ENCODE measurements around the gene ATP5F1B. TPM values are rescaled to one million over a fixed set of nuclear protein-coding genes. Genes with fewer than 3 reads are reported as not detected.

The ATP5F1B gene
- total and polyA plus RNA-seq, 2 of the 13 experiments (the other 11 are each of a cell fraction or from before 2014, with no cell fraction given): 1,051 to 1,180 TPM

GRCh38 chr12:56630180-56630632 is 15.6 kb downstream of the ATP5F1B start, which contains the start of gene BAZ2A (continued):
- TF ChIP-seq ZBTB1 (CRISPR knock-in tag; IDR thresholded peaks at IDR 0.05; ENCODE audit: borderline replicate concordance) (no peak), ZSCAN22 (CRISPR knock-in tag; IDR thresholded peaks at IDR 0.05) (no peak), PRPF4 (IDR thresholded peaks at IDR 0.05; ENCODE audit: low read depth, low read length, poor library complexity, severe bottlenecking) (no peak), TP53 (CRISPR knock-in tag; conservative IDR thresholded peaks at IDR 0.05) (no peak), ZNF501 (CRISPR knock-in tag; IDR thresholded peaks at IDR 0.05) (peak; percentile 42; the same call in 1 of the 2 replicates), ZBTB7B (CRISPR knock-in tag; IDR thresholded peaks at IDR 0.05) (0 out of 2 replicates have a peak, but pooled peaks have one; percentile 45), SUZ12 (IDR thresholded peaks at IDR 0.05; ENCODE audit: low read depth, low read length) (no peak), KMT2B (CRISPR knock-in tag; IDR thresholded peaks at IDR 0.05) (peak; percentile 78), ZNF468 (CRISPR knock-in tag; IDR thresholded peaks at IDR 0.05) (no peak), PHB2 (IDR thresholded peaks at IDR 0.05; ENCODE audit: partially characterized antibody) (no peak), TBX2 (CRISPR knock-in tag; IDR thresholded peaks at IDR 0.05; ENCODE audit: borderline replicate concordance) (peak; percentile 58), ZBTB33 (CRISPR knock-in tag; IDR thresholded peaks at IDR 0.05) (peak; percentile 57), ZNF878 (CRISPR knock-in tag; IDR thresholded peaks at IDR 0.05) (no peak)
- TF ChIP-seq, protein P1, sequence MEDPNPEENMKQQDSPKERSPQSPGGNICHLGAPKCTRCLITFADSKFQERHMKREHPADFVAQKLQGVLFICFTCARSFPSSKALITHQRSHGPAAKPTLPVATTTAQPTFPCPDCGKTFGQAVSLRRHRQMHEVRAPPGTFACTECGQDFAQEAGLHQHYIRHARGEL (CRISPR knock-in tag; IDR thresholded peaks at IDR 0.05): no peak
- TF ChIP-seq, protein P2, sequence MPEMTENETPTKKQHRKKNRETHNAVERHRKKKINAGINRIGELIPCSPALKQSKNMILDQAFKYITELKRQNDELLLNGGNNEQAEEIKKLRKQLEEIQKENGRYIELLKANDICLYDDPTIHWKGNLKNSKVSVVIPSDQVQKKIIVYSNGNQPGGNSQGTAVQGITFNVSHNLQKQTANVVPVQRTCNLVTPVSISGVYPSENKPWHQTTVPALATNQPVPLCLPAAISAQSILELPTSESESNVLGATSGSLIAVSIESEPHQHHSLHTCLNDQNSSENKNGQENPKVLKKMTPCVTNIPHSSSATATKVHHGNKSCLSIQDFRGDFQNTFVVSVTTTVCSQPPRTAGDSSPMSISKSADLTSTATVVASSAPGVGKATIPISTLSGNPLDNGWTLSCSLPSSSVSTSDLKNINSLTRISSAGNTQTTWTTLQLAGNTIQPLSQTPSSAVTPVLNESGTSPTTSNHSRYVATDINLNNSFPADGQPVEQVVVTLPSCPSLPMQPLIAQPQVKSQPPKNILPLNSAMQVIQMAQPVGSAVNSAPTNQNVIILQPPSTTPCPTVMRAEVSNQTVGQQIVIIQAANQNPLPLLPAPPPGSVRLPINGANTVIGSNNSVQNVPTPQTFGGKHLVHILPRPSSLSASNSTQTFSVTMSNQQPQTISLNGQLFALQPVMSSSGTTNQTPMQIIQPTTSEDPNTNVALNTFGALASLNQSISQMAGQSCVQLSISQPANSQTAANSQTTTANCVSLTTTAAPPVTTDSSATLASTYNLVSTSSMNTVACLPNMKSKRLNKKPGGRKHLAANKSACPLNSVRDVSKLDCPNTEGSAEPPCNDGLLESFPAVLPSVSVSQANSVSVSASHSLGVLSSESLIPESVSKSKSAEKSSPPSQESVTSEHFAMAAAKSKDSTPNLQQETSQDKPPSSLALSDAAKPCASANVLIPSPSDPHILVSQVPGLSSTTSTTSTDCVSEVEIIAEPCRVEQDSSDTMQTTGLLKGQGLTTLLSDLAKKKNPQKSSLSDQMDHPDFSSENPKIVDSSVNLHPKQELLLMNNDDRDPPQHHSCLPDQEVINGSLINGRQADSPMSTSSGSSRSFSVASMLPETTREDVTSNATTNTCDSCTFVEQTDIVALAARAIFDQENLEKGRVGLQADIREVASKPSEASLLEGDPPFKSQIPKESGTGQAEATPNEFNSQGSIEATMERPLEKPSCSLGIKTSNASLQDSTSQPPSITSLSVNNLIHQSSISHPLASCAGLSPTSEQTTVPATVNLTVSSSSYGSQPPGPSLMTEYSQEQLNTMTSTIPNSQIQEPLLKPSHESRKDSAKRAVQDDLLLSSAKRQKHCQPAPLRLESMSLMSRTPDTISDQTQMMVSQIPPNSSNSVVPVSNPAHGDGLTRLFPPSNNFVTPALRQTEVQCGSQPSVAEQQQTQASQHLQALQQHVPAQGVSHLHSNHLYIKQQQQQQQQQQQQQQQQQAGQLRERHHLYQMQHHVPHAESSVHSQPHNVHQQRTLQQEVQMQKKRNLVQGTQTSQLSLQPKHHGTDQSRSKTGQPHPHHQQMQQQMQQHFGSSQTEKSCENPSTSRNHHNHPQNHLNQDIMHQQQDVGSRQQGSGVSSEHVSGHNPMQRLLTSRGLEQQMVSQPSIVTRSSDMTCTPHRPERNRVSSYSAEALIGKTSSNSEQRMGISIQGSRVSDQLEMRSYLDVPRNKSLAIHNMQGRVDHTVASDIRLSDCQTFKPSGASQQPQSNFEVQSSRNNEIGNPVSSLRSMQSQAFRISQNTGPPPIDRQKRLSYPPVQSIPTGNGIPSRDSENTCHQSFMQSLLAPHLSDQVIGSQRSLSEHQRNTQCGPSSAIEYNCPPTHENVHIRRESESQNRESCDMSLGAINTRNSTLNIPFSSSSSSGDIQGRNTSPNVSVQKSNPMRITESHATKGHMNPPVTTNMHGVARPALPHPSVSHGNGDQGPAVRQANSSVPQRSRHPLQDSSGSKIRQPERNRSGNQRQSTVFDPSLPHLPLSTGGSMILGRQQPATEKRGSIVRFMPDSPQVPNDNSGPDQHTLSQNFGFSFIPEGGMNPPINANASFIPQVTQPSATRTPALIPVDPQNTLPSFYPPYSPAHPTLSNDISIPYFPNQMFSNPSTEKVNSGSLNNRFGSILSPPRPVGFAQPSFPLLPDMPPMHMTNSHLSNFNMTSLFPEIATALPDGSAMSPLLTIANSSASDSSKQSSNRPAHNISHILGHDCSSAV (CRISPR knock-in tag; IDR thresholded peaks at IDR 0.05; ENCODE audit: borderline replicate concordance): no peak
- TF ChIP-seq, protein P3, sequence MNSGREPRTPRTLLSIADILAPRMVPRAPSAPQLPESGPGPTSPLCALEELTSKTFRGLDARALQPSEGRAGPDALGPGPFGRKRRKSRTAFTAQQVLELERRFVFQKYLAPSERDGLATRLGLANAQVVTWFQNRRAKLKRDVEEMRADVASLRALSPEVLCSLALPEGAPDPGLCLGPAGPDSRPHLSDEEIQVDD (CRISPR knock-in tag; IDR thresholded peaks at IDR 0.05; ENCODE audit: borderline replicate concordance): no peak
- TF ChIP-seq, protein P4, sequence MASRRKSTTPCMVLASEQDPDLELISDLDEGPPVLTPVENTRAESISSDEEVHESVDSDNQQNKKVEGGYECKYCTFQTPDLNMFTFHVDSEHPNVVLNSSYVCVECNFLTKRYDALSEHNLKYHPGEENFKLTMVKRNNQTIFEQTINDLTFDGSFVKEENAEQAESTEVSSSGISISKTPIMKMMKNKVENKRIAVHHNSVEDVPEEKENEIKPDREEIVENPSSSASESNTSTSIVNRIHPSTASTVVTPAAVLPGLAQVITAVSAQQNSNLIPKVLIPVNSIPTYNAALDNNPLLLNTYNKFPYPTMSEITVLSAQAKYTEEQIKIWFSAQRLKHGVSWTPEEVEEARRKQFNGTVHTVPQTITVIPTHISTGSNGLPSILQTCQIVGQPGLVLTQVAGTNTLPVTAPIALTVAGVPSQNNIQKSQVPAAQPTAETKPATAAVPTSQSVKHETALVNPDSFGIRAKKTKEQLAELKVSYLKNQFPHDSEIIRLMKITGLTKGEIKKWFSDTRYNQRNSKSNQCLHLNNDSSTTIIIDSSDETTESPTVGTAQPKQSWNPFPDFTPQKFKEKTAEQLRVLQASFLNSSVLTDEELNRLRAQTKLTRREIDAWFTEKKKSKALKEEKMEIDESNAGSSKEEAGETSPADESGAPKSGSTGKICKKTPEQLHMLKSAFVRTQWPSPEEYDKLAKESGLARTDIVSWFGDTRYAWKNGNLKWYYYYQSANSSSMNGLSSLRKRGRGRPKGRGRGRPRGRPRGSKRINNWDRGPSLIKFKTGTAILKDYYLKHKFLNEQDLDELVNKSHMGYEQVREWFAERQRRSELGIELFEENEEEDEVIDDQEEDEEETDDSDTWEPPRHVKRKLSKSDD (CRISPR knock-in tag; IDR thresholded peaks at IDR 0.05; ENCODE audit: low read depth): peak; percentile 80; the same call in 1 of the 2 replicates

Data from HepG2 (cell line).